Jurkat, Clone E6-1 (cell line): ENCODE results near the gene RXFP4. TPM values are rescaled to one million over a fixed set of nuclear protein-coding genes. Genes with fewer than 3 reads are reported as not detected.
"Not testable (repeated sequence)": the region's sequence is repeated elsewhere in the genome, so short reads cannot be mapped to it uniquely, and the experiment has no call there.

Source experiments
- DNase-seq: peaks from one replicate; pipeline ENCODE4 v3.0.0-alpha.2; 2011; ENCODE audit warnings: low read depth, low spot score
- H3K4me3 ChIP-seq: 2 replicates; pipeline ENCODE4 v1.5.1; 2011; ENCODE audit warnings: mild to moderate bottlenecking, low read length, control low read depth, moderate library complexity
- polyA plus RNA-seq: library from polyadenylated mRNA; unstranded; fragments of >200 nt; gene quantifications from one replicate; pipeline ENCODE4 v1.2.1, GENCODE V29; 2012; ENCODE audit warnings: missing spikeins; ENCODE audit not compliant: insufficient read length, insufficient read depth

RXFP4 gene
- not detected for polyA plus RNA-seq

GRCh38 chr1:155940993-155941844 lies at the start of gene RXFP4:
RXFP4 (plus strand) TSS chr1:155941638; CDS start chr1:155941710, 72 bp downstream.
- no peak for DNase-seq
- H3K4me3 ChIP-seq = no peak within 1 kb of the TSS

- no peak for DNase-seq
- H3K4me3 ChIP-seq = no peak overlapping the region
Observed at GRCh38 chr1:155892796-155893195, 48.6 kb upstream of the RXFP4 start.

GRCh38 chr1:155893389-155894142 lies 47.9 kb upstream of the RXFP4 start:
- peak; percentile 28 for DNase-seq
- H3K4me3 ChIP-seq = no peak overlapping the region

GRCh38 chr1:155895617-155896016 lies 45.8 kb upstream of the RXFP4 start:
- DNase-seq, H3K4me3 ChIP-seq: not testable (repeated sequence)

- DNase-seq = not testable (repeated sequence)
Observed at GRCh38 chr1:155896476-155896875, 45.0 kb upstream of the RXFP4 start.

GRCh38 chr1:155897746-155898145 lies 43.7 kb upstream of the RXFP4 start:
- H3K4me3 ChIP-seq = no peak overlapping the region

More at GRCh38 chr1:155896476-155896875, 45.0 kb upstream of the RXFP4 start:
- H3K4me3 ChIP-seq = not testable (repeated sequence)

GRCh38 chr1:155898888-155899287 lies 42.5 kb upstream of the RXFP4 start:
- no peak for DNase-seq

More at GRCh38 chr1:155897746-155898145, 43.7 kb upstream of the RXFP4 start:
- DNase-seq = no peak

GRCh38 chr1:155899683-155900082 lies 41.8 kb upstream of the RXFP4 start:
- H3K4me3 ChIP-seq = no peak overlapping the region
- no peak for DNase-seq

More at GRCh38 chr1:155898888-155899287, 42.5 kb upstream of the RXFP4 start:
- no peak overlapping the region for H3K4me3 ChIP-seq

- no peak overlapping the region for H3K4me3 ChIP-seq
- DNase-seq = no peak
Observed at GRCh38 chr1:155900161-155900560, 41.3 kb upstream of the RXFP4 start.

- H3K4me3 ChIP-seq = no peak overlapping the region
- no peak for DNase-seq
Observed at GRCh38 chr1:155904261-155904660, 37.2 kb upstream of the RXFP4 start.

GRCh38 chr1:155909894-155910293 lies 31.5 kb upstream of the RXFP4 start:
- no peak overlapping the region for H3K4me3 ChIP-seq
- DNase-seq = no peak

GRCh38 chr1:155910621-155911121 lies 30.8 kb upstream of the RXFP4 start:
- peak overlapping the region; percentile 70 for H3K4me3 ChIP-seq
- no peak for DNase-seq

GRCh38 chr1:155911156-155912055 lies 30.0 kb upstream of the RXFP4 start, which contains the start of gene RIT1:
RIT1 (minus strand) TSS chr1:155911349; CDS start chr1:155910761, 588 bp downstream.
- H3K4me3 ChIP-seq = peak within 1 kb of the TSS; percentile 70
- peak; percentile 64 for DNase-seq

GRCh38 chr1:155912056-155912536 lies 29.3 kb upstream of the RXFP4 start:
- no peak for DNase-seq
- H3K4me3 ChIP-seq = no peak overlapping the region

GRCh38 chr1:155913969-155914757 lies 27.3 kb upstream of the RXFP4 start:
- no peak overlapping the region for H3K4me3 ChIP-seq
- DNase-seq = no peak

GRCh38 chr1:155918660-155919059 lies 22.8 kb upstream of the RXFP4 start:
- no peak for DNase-seq
- H3K4me3 ChIP-seq = no peak overlapping the region

GRCh38 chr1:155919801-155920200 lies 21.6 kb upstream of the RXFP4 start:
- H3K4me3 ChIP-seq = no peak overlapping the region
- DNase-seq = no peak

- no peak for DNase-seq
- H3K4me3 ChIP-seq = no peak overlapping the region
Observed at GRCh38 chr1:155920717-155921116, 20.7 kb upstream of the RXFP4 start.
